Left colon (tissue), 2 donors: ENCODE measurements around the gene ASB16. TPM values are rescaled to one million over a fixed set of nuclear protein-coding genes. Genes with fewer than 3 reads are reported as not detected.
"Not testable (repeated sequence)": the region's sequence is repeated elsewhere in the genome, so short reads cannot be mapped to it uniquely, and the experiment has no call there.

ENCODE experiments used
- ATAC-seq: fragments of 200-7000 bp; cut with Tn5 transposase; one replicate; pipeline ENCODE4 v1.9.1; 2020; ENCODE audit warnings: mild to moderate bottlenecking, moderate library complexity
- DNase-seq, 2 donors: peaks; one replicate each; pipeline ENCODE4 v3.0.0-alpha.2; 2020
- intact Hi-C, 2 donors: fragments of 100-400 bp; cut with DNase I in 1 of 2; cut with micrococcal nuclease in 1 of 2; formaldehyde crosslinking; loops; one replicate each; pipeline versions ENCODE4 v1.11.2 to v1.14.0; 2022; cut with DNase I, micrococcal nuclease
- long read RNA-seq: library from polyadenylated mRNA; unstranded; transcript quantifications from one replicate; pipeline ENCODE4 v2.0.0, GENCODE V29; 2021
- total RNA-seq, 2 donors: library from RNA; stranded (reverse); fragmentation: NEBNext Ultra II Directional; extraction: Animal tissue kit (Norgen Biotek cat#: 25700); gene quantifications; one replicate each; pipeline ENCODE4 v1.2.1, GENCODE V29; 2021
- donor health status: DM: no; HTN: no; CAD: no.
- donor health status: DM: yes; HTN: yes; CAD: no.

ASB16 gene
- under 1 TPM in 1 of 2 donors, not detected in 1; 0.56 TPM for total RNA-seq
- long read RNA-seq, partial matches to known transcripts = 0 of 1 reads
- long read RNA-seq, other reads (novel, unspliced or antisense) = 1 of 1 reads

- ATAC-seq = peak; percentile 27
- intact Hi-C loops = no loop called here
- no peak for DNase-seq
Observed at GRCh38 chr17:44170499-44171201, at the start of gene ASB16. ASB16 (plus strand) TSS chr17:44170704; CDS start chr17:44170790, 86 bp downstream.

- intact Hi-C loops = no loop called here
- ATAC-seq (no peak), DNase-seq (no peak)
Observed at GRCh38 chr17:44120851-44121605, 49.5 kb upstream of the ASB16 start.

- intact Hi-C loops = no loop called here
Observed at GRCh38 chr17:44121997-44122815, 48.3 kb upstream of the ASB16 start.

GRCh38 chr17:44122816-44123355, 47.6 kb upstream of the ASB16 start:
- DNase-seq = no peak
- intact Hi-C loops = no loop called here
- peak; percentile 15 for ATAC-seq

More at GRCh38 chr17:44121997-44122815, 48.3 kb upstream of the ASB16 start:
- no peak for ATAC-seq
- no peak for DNase-seq

GRCh38 chr17:44123356-44124117, 47.0 kb upstream of the ASB16 start, which contains the start of gene HDAC5:
HDAC5 (minus strand) TSS chr17:44123641; CDS start chr17:44117515, 6,126 bp downstream.
- intact Hi-C loops = no loop called here
- DNase-seq (peak; percentile 96), ATAC-seq (peak; percentile 98)

GRCh38 chr17:44124118-44124438, 46.4 kb upstream of the ASB16 start:
- DNase-seq (no peak), ATAC-seq (no peak)
- intact Hi-C loops = no loop called here

GRCh38 chr17:44128383-44128782, 42.1 kb upstream of the ASB16 start:
- intact Hi-C loops = no loop called here
- ATAC-seq = no peak
- DNase-seq = no peak

- peak; percentile 38 for ATAC-seq
- intact Hi-C loops = no loop called here
Observed at GRCh38 chr17:44130693-44131349, 39.7 kb upstream of the ASB16 start.

GRCh38 chr17:44131372-44131771, 39.1 kb upstream of the ASB16 start:
- ATAC-seq, DNase-seq: not testable (repeated sequence)

More at GRCh38 chr17:44130693-44131349, 39.7 kb upstream of the ASB16 start:
- no peak for DNase-seq

GRCh38 chr17:44132275-44132821, 38.2 kb upstream of the ASB16 start:
- ATAC-seq = no peak
- intact Hi-C loops = no loop called here
- DNase-seq = no peak

More at GRCh38 chr17:44131372-44131771, 39.1 kb upstream of the ASB16 start:
- intact Hi-C loops = not testable (repeated sequence)

GRCh38 chr17:44133918-44134476, 36.5 kb upstream of the ASB16 start:
- intact Hi-C loops = no loop called here
- DNase-seq (no peak), ATAC-seq (no peak)

- intact Hi-C loops = no loop called here
- no peak for DNase-seq
- no peak for ATAC-seq
Observed at GRCh38 chr17:44134752-44135568, 35.5 kb upstream of the ASB16 start.

GRCh38 chr17:44137891-44138709, 32.4 kb upstream of the ASB16 start:
- ATAC-seq = peak; percentile 66
- intact Hi-C loops = no loop called here

GRCh38 chr17:44143921-44144320, 26.6 kb upstream of the ASB16 start:
- ATAC-seq, DNase-seq, intact Hi-C loops: not testable (repeated sequence)

More at GRCh38 chr17:44137891-44138709, 32.4 kb upstream of the ASB16 start:
- peak; percentile 49 to 80 for DNase-seq

GRCh38 chr17:44144966-44145739, 25.4 kb upstream of the ASB16 start:
- intact Hi-C loops = no loop called here
- no peak for DNase-seq
- no peak for ATAC-seq
